D721Med (cell line): ENCODE data around the gene ANKRD12.
A peak's percentile ranks its signal among the peaks of the same experiment; 100 is the strongest.

Experiments
- DNase-seq: peaks from one replicate; pipeline ENCODE4 v3.0.0; 2011; ENCODE audit warnings: low spot score; ENCODE audit not compliant: insufficient read length
- FAIRE-seq: peaks from 2 replicates; lab custom pipeline; 2011; peaks lifted over from hg19 to GRCh38; lab: Jason Lieb, UNC
- CTCF ChIP-seq: IDR thresholded peaks from 2 replicates; pipeline ENCODE4 v1.5.1; 2012; ENCODE audit warnings: mild to moderate bottlenecking, control low read depth; ENCODE audit not compliant: insufficient read depth; ENCODE audit errors: missing control alignments

The ANKRD12 gene

GRCh38 chr18:9319333-9319732, 182.8 kb downstream of the ANKRD12 start:
- no peak for TF ChIP-seq CTCF
- DNase-seq (no peak), FAIRE-seq (no peak)

- DNase-seq: no peak
- TF ChIP-seq CTCF: no peak
- FAIRE-seq: no peak
These were observed 184.5 kb downstream of the ANKRD12 start for GRCh38 chr18:9321017-9321452.

DNA sequence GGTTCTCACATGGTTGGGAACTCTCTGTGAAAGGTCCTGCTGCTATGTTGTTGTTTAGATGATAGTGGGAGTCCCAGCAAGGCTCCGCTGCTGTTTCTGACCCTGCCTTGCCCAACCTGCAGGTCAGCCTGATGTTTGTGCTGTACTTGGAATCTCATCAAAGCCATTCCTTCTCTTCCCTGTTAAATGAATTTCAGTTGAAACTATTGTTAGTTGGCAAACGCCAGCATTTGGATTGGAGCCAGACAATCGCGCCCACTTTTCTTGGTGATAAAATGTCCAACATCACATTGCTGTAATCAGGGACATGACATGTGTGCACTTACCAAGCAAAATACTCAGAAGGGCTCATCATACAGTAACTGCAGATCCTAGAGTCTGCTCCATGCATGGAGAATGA, 185.2 kb downstream of the ANKRD12 start:
- no peak for DNase-seq
- no peak for TF ChIP-seq CTCF
- FAIRE-seq: no peak

GRCh38 chr18:9322744-9323143, 186.2 kb downstream of the ANKRD12 start:
- no peak for TF ChIP-seq CTCF
- DNase-seq: no peak
- FAIRE-seq: no peak

DNA sequence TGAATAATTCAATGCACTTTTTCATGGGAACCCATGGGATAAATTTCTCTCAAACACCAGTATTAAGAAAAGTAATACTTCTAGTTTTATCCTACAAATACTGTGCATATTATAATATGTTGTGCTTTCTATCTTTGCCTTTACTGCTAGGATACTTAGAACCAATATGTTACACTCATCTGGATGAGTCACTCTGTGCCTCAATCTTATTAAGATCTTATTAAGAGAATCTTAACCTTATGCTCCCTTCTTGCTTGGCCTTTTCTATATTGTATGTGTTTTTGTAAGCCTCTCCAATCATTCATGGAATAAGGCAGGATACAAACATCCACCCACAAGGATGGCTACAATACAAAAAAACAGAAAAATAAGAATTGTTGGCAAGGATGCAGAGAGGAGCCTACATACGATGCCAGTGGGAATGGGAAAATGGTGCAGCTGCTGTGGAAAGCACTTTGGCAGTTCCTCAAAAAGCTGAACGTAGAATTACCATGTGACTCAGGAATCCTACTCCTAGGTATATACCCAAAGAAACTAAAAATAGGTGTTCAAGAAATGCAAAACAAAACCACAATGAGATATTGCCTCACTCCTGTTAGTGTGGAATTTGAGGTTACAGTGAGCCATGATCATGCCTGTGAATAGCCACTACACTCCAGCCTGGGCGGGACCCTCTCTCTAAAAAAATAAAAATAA, 187.3 kb downstream of the ANKRD12 start:
- peak; percentile 20 for DNase-seq
- TF ChIP-seq CTCF: no peak
- peak; percentile 44 for FAIRE-seq

DNA sequence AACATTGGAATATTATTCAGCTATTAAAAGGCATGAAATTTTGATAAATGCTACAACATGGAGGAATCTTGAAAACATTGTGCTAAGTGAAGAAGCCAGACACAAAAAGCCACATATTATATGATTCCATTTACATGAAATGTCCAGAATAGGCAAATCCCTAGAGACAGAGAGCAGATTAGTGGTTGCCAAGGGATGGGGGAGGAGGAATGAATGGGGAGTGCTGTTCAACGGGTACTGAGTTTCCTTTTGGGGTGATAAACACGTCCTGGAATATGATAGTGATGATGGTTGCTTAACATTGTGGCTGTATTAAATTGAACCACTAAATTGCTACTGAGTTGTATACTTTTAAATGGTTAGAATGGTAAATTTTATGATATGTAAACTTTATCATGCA, 189.1 kb downstream of the ANKRD12 start:
- FAIRE-seq (no peak), DNase-seq (no peak)
- no peak for TF ChIP-seq CTCF

DNA sequence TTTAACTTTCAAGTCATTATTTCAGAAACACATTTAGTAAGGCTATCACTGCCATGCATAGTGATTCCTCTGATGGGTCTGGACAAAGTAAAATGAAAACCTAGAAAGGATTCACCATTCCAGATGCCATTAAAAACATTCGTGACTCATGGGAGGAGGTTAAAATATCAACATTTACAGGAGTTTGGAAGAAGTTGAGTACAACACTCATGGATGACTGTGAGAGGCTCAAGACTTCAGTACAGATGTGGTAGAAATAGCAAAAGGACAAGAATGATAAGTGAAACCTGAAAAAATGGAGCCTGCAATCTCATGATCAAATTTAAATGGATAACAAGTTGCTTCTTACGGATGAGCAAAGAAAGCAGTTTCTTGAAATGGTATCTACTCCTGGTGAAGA, 192.2 kb downstream of the ANKRD12 start:
- no peak for DNase-seq
- no peak for TF ChIP-seq CTCF
- no peak for FAIRE-seq
